ENCODE measurements around the gene SFXN4.
"Not testable (repeated sequence)": the region's sequence is repeated elsewhere in the genome, so short reads cannot be mapped to it uniquely, and the experiment has no call there.

The SFXN4 gene

DNA sequence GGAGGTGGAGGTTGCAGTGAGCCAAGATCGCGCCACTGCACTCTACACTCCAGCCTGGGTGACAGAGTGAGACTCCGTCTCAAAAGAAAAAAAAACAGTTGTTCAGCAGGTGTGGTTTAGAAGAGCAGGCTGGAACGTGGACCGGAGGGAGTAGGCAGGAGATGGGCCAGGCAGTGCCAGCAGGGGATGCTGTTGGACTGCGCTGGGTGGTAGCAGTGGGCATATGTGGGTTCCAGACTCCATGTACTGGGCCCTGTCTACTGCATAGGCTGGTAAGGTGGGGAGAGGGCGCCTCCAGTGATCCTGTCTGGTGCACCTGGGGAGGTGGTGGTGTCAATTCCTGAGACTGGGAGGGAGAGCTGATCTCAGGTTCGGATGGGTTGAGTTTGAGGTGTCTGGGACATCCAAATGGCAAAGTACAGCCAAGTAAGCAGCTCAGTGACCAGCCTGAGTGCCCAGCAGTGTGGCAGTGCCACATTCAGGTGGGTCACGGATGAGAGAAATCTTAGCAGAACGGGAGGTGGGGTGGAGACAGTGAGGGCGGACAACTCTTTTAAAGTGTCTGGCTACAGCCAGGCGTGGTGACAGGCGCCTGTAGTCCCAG lies 25.9 kb downstream of the SFXN4 start:
- no peak for DNase-seq (ENCODE audit: low spot score)

DNA sequence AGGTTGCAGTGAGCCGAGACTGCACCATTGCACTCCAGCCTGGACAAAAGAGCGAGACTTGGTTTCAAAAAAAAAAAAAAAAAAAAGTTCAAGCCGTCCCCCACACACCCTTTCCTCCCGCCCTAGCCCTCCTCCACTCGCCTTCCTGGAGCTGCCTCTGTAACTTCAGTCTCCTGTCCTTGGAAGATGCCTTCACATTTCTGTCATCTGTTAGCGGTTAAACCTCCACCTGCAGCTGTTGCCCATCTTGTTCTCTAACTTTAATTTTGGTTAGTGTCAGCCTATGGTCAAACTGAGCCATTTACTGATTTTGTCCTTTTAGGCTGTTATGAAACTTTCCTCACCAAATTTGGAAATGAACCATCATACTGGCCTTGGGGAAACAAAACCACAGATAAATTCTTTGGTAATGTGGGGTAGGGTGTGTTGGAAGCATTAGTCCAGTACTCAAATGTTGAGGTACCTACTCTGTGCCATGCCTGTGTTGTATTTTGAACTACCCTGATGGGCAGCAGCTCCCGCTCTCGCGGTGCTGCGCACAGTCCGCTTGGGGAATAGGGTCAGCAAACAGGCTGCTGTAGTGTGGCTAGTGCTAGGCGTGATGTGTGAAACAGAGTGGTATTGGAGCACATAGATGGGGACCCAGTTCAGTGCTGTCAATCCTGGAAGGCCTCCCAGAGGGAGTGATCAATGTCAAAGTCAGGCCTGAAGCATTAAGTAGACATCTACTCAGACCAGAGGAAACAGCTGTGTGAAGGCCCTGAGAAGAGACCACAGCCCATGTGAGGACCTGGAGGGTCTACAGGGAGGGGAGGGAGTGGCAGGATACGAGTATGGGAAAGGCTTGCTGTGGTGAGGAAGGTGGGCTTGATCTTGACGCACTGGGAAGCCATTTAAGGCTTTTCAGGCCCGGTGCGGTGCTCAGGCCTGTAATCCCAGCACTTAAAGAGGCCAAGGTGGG lies 26.9 kb downstream of the SFXN4 start:
- DNase-seq (ENCODE audit: low spot score), result no peak

DNA sequence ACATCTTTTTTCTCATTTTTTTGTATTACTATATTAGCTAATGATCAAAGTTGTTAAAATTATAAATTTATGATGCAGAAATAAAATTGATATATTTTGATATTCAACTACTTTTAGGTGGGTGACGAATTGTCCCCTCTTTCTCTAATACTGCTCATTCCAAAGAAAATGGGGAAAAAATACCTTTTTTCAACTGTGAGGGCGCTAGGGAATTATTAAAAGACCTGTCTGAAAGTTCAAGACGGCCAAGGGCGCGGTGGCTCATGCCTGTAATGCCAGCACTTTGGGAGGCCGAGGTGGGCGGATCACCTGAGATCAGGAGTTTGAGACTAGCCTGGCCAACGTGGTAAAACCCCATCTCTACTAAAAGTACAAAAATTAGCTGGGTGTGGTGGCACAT lies 27.6 kb downstream of the SFXN4 start:
- not testable (repeated sequence) for DNase-seq (ENCODE audit: low spot score)

DNA sequence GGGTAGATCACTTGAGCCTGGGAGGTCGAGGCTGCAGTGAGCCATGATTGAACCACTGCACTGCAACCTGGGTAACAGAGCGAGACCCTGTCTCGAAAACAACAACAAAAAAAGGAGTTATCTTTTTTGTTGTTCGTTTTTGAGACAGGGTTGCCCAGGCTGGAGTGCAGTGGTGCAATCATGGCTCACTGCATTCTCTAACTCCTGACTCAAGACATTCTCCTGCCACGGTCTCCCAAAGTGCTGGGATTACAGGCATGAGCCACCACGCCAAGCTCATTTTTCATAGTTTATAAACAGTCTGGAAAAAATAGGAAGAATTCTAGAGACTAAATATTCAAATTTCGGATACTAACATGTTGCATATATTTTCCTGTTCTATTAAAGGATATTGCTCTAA lies 29.4 kb downstream of the SFXN4 start:
- no peak for DNase-seq (ENCODE audit: low spot score)

DNA sequence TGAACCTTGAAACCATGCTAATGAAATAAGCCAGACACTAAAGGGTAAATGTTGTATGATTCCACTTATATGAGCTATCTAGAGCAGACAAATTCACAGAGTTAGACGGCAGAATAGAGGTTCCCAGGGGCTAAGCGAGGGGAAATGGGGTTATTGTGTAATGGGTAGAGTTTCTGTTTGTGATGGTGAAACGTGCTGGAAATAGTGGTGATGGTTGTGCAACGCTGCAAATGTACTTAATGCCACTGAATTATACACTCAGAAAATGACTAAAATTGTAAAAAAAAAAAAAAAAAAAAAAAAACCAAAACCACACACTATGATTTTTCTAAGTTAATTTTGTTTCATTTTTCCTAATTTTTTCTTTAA lies 30.0 kb downstream of the SFXN4 start:
- DNase-seq (ENCODE audit: low spot score), result peak; percentile 33

DNA sequence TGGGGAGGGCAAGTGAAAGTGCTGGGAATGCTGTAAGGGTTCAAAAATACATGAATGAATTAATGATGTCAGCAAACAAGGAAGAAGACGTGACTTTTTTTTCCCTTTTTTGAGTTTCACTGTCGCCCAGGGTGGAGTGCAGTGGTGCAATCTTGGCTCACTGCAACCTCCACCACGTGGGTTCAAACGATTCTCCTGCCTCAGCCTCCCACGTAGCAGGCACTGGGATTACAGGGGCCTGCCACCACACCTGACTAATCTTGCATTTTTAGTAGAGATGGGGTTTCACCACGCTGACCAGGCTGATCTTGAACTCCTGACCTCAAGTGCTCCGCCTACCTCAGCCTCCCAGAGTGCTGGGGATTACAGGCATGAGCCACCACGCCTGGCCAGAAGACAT lies 31.6 kb downstream of the SFXN4 start:
- DNase-seq (ENCODE audit: low spot score), result no peak

DNA sequence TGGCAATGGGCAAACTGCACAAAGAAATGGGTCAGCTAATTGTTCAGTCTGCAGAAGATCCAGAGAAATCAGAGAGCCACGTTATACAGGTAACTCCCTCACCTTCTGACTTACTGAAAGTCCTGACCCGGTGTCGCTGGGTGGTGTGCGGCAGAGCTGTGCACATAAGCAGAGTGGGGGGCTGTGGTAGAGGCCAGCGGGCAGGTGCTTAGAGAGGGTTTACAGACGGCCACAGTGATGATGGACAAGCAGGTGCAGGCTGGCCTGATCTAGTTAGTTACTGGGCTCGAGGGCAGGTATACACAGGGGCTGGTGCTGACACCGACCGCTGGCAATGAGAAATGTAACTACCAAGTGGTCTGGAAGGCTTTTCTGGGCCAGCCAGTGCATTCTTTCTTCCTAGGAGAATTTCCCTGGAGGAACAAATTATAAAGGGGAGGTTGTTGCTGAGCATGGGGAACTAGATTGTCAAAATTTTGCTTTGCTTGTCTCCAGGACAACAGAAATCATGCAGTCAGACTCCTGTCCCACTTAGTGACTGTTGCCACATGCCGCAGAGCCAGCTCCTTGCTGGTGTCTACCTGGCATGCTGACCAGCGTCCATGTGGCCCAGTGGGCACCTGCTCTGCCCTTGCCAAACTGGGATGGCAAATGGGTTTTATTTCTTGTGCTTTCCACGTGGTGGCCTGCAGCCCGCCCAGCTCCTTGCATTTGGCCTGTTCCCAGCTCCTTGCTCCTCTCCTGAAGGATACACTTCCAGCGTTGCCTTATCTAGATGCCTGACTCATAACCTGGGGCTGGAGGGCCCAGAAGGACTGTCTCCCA lies 32.8 kb downstream of the SFXN4 start:
- DNase-seq (ENCODE audit: low spot score), result peak; percentile 29

DNA sequence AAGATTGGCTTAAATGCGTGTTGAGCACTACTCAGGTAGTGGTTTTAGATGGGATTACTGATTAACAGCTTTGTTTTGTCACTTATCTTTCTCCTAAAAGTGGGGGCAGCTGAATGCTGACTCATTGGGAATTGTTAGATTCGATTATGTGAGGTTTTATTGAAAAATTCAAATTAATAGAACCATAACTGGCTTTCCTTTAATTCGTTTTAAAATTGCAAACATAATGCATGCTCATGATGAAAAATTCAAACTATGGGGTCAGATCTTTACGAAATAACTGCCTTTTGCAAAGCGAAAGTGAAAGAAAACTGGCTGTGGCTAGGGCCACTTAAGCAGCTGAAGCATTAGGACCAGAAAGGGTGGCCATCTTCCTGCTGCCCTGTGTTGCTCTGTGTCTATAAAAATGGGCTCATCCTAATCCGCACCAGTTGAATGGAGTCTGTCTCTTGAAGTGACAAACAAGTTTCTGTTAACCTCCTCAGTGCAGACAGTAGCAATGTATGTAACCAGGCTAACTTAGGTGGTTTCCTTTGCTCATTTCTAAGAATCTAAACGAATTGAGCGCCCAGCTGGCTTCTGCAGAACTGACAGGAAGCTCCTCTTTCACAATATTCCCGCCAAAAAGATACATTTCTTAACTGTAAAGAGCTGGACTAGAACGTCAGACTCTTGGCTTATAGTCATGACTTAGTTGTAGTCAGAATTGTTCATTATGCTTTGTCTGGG lies 33.8 kb downstream of the SFXN4 start:
- DNase-seq (ENCODE audit: low spot score), result peak; percentile 69

DNA sequence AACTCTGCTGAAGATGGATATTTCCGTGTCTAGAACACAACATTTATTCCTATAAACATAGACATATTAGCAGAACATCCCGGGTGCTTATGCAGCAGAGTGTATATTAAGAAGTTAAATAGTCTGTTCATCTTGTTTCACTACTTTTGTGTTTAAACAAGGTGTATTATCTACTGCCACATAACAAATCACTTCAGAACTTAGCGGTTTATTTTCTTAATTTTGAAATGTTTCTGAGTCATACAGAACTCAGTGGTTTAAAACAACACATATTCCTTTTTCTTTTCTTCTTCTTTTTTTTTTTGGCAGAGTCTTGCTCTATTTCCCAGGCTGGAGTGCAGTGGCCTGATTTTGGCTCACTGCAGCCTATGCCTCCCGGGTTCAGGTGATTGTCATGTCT lies 35.8 kb downstream of the SFXN4 start:
- no peak for DNase-seq (ENCODE audit: low spot score)

DNA sequence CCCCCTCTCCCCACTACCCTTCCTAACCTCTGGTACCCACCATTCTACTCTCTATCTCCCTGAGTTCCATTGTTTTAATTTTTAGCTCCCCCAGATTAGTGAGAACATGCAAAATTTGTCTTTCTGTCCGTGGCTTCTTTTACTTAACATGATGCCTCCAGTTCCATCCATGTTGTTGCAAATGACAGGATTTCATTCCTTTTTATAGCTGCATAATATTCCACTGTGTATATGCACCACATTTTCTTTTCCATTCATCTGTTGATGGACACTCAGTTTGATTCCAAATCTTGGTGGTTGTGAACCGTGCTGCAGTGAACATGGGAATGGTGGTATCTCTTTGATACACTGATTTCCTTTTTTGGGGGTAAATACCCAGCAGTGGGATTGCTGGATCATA lies 39.6 kb downstream of the SFXN4 start:
- DNase-seq (ENCODE audit: low spot score), result no peak

DNA sequence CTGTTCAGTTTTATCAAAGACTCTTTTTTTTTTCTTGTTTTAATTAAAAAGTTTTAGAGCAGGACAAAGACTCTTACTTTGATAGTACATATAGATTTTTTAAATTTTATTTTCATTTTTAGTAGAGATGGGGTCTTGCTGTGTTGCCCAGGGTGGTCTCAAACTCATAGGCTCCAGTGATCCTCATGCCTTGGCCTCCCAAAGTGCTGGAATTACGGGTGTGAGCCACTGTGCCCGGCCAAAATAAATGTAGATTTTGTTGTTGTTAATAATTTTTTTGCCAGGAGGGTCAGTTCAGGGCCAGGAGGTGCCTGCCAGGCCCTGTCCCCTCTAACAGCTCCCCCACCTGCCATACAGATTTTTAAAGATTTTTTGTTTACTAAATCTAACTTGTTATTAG lies 44.6 kb downstream of the SFXN4 start:
- no peak for DNase-seq (ENCODE audit: low spot score)

DNA sequence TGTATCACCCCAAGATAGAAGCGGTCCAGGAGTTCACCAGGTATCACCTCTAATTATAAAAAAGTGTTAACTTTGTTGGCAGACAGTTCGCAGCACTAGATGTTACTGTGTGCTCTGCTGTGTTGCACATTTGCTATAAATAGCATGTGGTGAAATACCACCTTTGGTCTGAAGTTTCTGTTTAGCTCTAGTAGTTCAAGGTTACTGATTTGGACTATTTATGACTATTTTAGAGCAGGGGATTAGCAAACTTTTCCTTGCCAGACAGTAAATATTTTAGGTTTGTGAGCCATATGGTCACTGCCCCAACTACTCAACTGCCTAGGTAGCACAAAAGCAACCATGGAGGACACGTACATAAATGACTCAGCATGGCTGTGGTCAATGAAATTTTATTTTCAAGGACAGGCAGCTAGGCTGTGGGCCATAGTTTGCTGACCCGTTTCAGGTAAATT lies 45.1 kb downstream of the SFXN4 start:
- no peak for DNase-seq (ENCODE audit: low spot score)

DNA sequence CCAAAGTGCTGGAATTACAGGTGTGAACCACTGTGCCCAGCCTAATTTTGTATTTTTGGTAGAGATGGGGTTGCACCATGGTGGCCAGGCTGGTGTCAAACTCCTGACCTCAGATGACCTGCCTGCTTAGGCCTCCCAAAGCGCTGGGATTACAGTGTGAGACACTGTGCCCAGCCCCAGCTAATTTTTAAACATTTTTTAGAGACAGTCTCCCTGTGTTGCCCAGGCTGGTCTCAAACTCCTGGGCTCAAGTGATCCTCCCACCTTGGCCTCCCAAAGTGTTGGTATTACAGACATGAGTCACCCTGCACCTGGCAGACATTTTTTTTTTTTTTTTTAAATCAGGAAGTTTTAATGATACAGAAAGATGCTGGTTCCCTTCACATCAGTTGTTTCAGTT lies 46.1 kb downstream of the SFXN4 start:
- DNase-seq (ENCODE audit: low spot score), result no peak

DNA sequence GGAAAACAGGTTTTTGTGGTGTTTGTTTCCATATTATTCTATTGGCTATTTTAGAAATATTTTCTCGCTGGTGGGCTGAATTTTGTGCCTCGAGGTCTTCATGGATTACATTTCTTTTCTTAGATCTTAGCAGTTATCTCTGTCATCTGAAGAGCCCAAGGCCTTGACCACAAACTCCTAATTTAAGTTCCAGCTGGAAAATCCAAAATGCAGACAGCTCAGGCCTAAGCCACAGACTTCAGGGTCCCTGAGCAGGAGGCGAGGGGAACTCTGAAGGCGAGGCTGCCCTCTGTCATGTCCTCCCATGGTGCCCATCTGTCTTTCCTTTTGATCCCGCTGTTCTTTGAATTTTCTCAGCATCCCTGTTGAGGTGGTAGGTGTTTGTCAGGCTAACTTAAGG lies 47.3 kb downstream of the SFXN4 start:
- no peak for DNase-seq (ENCODE audit: low spot score)

DNA sequence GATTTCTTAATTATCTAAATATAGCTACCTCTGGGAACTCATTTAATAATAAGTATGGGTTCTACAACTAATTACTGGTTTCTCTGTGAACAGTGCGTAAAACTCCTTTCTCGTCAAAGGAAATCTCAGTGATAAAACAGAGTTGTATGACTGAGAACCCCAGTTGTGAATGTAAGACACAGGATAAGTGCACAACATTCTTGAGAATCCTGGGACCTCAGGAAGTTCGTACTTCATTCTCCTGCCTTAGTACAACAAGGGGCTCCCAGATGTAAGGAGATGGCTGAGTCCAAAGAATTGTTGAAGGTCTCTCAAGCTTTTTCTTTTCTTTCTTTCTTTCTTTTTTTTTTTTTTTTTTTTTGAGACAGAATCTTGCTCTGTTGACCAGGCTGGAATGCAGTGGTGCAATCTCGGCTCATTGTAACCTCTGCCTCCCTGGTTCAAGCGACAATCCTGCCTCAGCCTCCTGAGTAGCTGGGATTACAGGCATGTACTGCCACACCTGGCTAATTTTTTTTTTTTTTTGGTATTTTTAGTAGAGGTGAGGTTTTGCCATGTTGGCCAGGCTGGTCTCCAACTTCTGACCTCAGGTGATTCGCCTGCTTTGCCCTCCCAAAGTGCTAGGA lies 49.1 kb downstream of the SFXN4 start:
- DNase-seq (ENCODE audit: low spot score), result no peak

DNA sequence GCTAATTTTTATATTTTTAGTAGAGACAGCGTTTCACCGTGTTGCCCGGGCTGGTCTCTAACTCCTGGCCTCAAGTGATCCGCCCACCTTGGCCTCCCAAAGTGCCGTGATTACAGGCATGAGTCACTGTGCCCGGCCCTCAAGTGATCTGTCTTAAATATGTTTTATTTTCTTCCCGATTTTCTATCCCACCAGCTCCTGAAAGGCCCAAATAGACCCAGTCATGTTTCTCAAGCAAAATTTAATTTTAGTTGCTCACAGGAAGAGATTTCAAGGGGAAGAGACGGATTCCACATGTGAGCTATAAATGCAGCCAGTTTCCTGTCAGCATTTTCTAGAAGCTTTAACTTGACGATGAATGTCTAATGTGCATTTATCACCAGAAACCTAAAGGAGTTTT lies 49.6 kb downstream of the SFXN4 start:
- no peak for DNase-seq (ENCODE audit: low spot score)

DNA sequence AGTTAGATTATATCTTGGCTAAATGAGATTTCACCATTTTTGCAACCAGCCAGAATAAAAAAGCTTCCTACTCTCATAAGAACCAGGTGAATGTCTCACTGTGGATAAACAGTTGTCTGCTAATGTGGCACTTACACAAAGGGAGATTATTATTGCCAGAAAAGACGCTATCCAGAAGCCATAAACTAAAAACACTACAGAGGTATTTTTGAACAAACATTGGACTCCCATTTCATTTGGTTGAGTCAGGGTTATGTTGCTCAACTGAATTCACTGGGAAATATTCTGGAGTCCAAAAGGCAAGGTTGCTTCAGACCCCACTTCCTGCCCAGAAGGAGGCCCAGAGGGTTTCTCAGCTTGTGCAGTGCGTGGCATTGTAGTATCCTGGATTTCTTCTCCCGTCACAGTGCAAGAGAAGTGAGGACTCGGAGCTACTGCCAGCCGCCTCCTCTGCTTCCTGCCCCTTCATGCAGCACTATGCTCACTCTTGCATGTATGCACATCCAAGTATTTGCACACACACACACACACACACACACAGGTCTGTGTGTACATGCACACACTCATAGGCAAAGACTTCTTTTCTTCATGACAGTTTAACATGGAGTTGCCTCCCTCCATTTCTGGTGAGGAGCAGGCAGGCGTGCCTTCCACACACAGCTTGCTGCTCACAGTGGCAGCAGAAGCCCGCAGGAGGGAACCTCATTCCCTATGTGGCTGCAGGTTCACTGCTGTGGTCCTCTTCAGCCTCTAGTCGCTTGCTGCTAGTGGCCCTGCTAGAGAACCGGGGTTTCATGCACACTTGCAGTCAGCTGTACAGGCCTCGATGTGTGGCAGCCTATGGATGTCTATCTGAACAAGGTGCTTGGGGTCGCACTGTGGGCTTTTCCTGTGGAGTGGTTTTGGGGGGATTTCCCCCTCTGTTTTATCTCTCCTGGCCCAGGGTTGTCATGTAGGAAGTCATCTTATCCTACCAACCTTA lies 51.5 kb downstream of the SFXN4 start:
- DNase-seq (ENCODE audit: low spot score), result no peak

DNA sequence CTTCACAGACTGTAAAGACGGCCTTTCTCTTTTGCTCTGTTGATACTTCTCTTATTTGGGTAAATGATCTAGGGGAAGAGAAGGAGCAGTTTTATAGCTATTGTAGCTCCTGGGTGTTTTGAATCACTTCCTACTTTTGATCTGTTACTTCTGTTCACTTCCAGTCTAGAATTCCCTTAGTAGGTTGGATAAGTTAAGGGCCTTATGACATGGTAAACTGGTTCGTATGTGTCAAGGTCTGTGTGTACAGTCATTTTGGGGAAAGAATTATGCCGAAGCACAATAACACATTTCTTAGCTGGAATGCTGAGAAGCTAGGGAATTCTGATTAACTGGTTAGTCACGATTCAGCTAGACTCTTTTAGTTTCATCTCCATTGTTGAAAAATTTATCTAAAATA lies 53.5 kb downstream of the SFXN4 start:
- DNase-seq (ENCODE audit: low spot score), result no peak

DNA sequence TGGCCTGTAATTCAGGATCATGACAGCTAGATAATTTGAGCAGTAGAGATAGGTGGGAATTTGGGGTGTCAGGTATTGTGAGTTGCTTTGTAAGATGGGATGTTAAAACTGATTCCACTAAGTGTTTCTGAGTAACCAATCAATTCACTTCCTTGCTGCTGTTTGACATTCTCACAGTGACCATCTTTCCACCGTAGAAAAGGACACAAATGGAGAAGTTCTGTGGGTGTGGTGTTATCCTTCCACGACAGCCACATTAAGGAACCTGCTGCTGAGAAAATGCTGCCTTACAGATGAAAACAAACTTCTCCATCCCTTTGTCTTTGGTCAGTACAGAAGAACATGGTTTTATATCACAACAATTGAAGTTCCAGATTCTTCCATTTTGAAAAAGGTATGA lies 57.7 kb downstream of the SFXN4 start:
- DNase-seq (ENCODE audit: low spot score), result not testable (repeated sequence)

DNA sequence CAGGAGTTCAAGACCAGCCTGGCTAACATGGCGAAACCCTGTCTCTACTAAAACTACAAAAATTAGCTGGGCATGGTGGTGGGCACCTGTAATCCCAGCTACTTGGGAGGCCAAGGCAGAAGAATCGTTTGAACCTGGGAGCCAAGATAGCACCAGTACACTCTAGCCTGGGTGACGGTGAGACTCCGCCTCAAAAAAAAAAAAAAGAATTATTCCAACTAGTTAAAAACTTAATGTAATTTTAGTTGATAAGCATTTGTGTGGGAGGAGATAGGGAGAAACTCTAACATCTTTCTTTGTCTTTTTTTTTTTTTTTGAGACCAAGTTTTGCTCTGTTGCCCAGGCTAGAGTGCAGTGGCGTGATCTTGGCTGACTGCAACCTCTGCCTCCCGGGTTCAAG lies 58.4 kb downstream of the SFXN4 start:
- not testable (repeated sequence) for DNase-seq (ENCODE audit: low spot score)

Measured in pons (tissue), 1 donor.